H1 (cell line): ENCODE results near the gene ZNF722. TPM values are rescaled to one million over a fixed set of nuclear protein-coding genes. Genes with fewer than 3 reads are reported as not detected.

ENCODE experiments used
- BRCA1 ChIP-seq: IDR thresholded peaks from 2 replicates; pipeline ENCODE4 v1.6.1; 2012; ENCODE audit warnings: low read depth, low read length, improper control_type of control experiment
- CHD7 ChIP-seq: fragments of 300-600 bp; sonication (generic); IDR thresholded peaks from 2 replicates; pipeline ENCODE4 v1.7.1; 2012; ENCODE audit warnings: low read length, moderate library complexity, mild to moderate bottlenecking, inconsistent platforms; ENCODE audit not compliant: insufficient replicate concordance
- CTBP2 ChIP-seq: IDR thresholded peaks from 2 replicates; pipeline ENCODE4 v1.7.0; 2011; ENCODE audit warnings: borderline replicate concordance, mild to moderate bottlenecking, moderate library complexity, mixed read lengths, low read length; ENCODE audit not compliant: insufficient read depth, insufficient read length
- EZH2 ChIP-seq: fragments of 200-600 bp; sonication (generic); IDR thresholded peaks from 2 replicates; pipeline ENCODE4 v1.7.1; 2012; ENCODE audit warnings: low read depth, mild to moderate bottlenecking, moderate library complexity, low read length, inconsistent platforms; ENCODE audit not compliant: severe bottlenecking
- SP4 ChIP-seq: IDR thresholded peaks from 2 replicates; pipeline ENCODE4 v1.6.1; 2012; ENCODE audit warnings: low read length, inconsistent platforms
- SRF ChIP-seq: IDR thresholded peaks from 2 replicates; pipeline ENCODE4 v1.6.1; 2011; ENCODE audit warnings: mild to moderate bottlenecking, low read depth, low read length, moderate library complexity
- polyA plus RNA-seq, 7 experiments: library from polyadenylated mRNA; depleted of rRNA in 3 of 7; stranded (reverse) in 5 of 7; unstranded in 2 of 7; fragments of >200 nt in 5 of 7; fragments of 200-250 nt in 2 of 7; gene quantifications; 1 replicate in 5 of 7; 2 replicates in 1 of 7; 4 replicates in 1 of 7; pipeline versions ENCODE4 v1.2.1 to v1.2.3, GENCODE V29; 2011 to 2013; ENCODE audit warnings: missing spikeins in 2 of 7, mixed read lengths in 2 of 7
- total RNA-seq: library from RNA; stranded (reverse); fragmentation: NEBNext Ultra II Directional; extraction: Animal tissue kit (Norgen Biotek cat#: 25700); gene quantifications from 2 replicates; pipeline ENCODE4 v1.2.1, GENCODE V29; 2021

Gene ZNF722
- total and polyA plus RNA-seq, 2 of the 8 experiments (the other 6 are each of a cell fraction or from before 2014, with no cell fraction given), result not detected

GRCh38 chr7:64046041-64046389 lies 47.4 kb downstream of the ZNF722 start (continued):
- TF ChIP-seq CHD7 (no peak), CTBP2 (no peak), EZH2 (no peak), SP4 (no peak), BRCA1 (no peak), SRF (no peak)
